Activated CD4-positive, CD25-positive, alpha-beta regulatory T cell treated with anti-CD3 and anti-CD28 coated beads, Interleukin-2, amount 50 U/mL, for 16 hours (primary cell): Measurements from ENCODE around the gene TPM4.

Source experiments
- DNase-seq: peaks from one replicate; pipeline ENCODE4 v3.0.0-alpha.2; 2020; ENCODE audit warnings: low read depth, low spot score

Gene TPM4

GRCh38 chr19:16041991-16042386 lies 34.3 kb upstream of the TPM4 start:
- DNase-seq: no peak

- no peak for DNase-seq
Measured at GRCh38 chr19:16042533-16043085, 33.7 kb upstream of the TPM4 start.

GRCh38 chr19:16043156-16043757 lies 33.0 kb upstream of the TPM4 start:
- DNase-seq: no peak

- DNase-seq: no peak
Measured at GRCh38 chr19:16044746-16045145, 31.5 kb upstream of the TPM4 start.

GRCh38 chr19:16045171-16045570 lies 31.1 kb upstream of the TPM4 start:
- DNase-seq: no peak

- DNase-seq: no peak
Measured at GRCh38 chr19:16045893-16046292, 30.4 kb upstream of the TPM4 start.

GRCh38 chr19:16048583-16048982 lies 27.7 kb upstream of the TPM4 start:
- DNase-seq: no peak

GRCh38 chr19:16051254-16052025 lies 24.9 kb upstream of the TPM4 start:
- no peak for DNase-seq

- no peak for DNase-seq
Measured at GRCh38 chr19:16052353-16052752, 23.9 kb upstream of the TPM4 start.

GRCh38 chr19:16057062-16057461 lies 19.2 kb upstream of the TPM4 start:
- no peak for DNase-seq

- no peak for DNase-seq
Measured at GRCh38 chr19:16060294-16060693, 16.0 kb upstream of the TPM4 start.

- DNase-seq: no peak
Measured at GRCh38 chr19:16061943-16062342, 14.4 kb upstream of the TPM4 start.

- peak; percentile 51 for DNase-seq
Measured at GRCh38 chr19:16062789-16063188, 13.5 kb upstream of the TPM4 start.

- DNase-seq: no peak
Measured at GRCh38 chr19:16064209-16064889, 11.9 kb upstream of the TPM4 start.

- no peak for DNase-seq
Measured at GRCh38 chr19:16066611-16067104, 9.6 kb upstream of the TPM4 start.

- DNase-seq: no peak
Measured at GRCh38 chr19:16067205-16067938, 8.9 kb upstream of the TPM4 start.

- no peak for DNase-seq
Measured at GRCh38 chr19:16068696-16069259, 7.5 kb upstream of the TPM4 start.

GRCh38 chr19:16069813-16070365 lies 6.4 kb upstream of the TPM4 start:
- DNase-seq: no peak

GRCh38 chr19:16070366-16070990 lies 5.8 kb upstream of the TPM4 start:
- DNase-seq: peak; percentile 79

GRCh38 chr19:16071072-16071691 lies 5.1 kb upstream of the TPM4 start:
- no peak for DNase-seq
